KMS-11 (cell line): ENCODE measurements around the gene TBPL2.

Experiments
- H2AFZ ChIP-seq: fragments of 200-600 bp; sonication (generic); 2 replicates; pipeline ENCODE4 v1.6.1; 2016; ENCODE audit warnings: antibody characterized with exemption, mixed run types, low read depth
- H3K27ac ChIP-seq: fragments of 200-600 bp; sonication (generic); 2 replicates; pipeline ENCODE4 v1.6.1; 2016; ENCODE audit warnings: mild to moderate bottlenecking, mixed run types
- H3K27me3 ChIP-seq: fragments of 200-600 bp; sonication (generic); 2 replicates; pipeline ENCODE4 v1.6.1; 2017; ENCODE audit warnings: mild to moderate bottlenecking, low read depth, mixed run types, moderate library complexity; ENCODE audit not compliant: insufficient read depth
- H3K36me3 ChIP-seq: fragments of 200-600 bp; sonication (generic); 2 replicates; pipeline ENCODE4 v1.6.1; 2017; ENCODE audit warnings: mild to moderate bottlenecking, mixed run types; ENCODE audit not compliant: insufficient read depth
- H3K4me1 ChIP-seq: fragments of 200-600 bp; sonication (generic); 2 replicates; pipeline ENCODE4 v1.6.1; 2016; ENCODE audit warnings: mild to moderate bottlenecking, low read depth, mixed run types; ENCODE audit not compliant: poor library complexity, severe bottlenecking
- H3K4me2 ChIP-seq: fragments of 200-600 bp; sonication (generic); 2 replicates; pipeline ENCODE4 v1.7.0; 2016; ENCODE audit warnings: mild to moderate bottlenecking, mixed run types
- H3K4me3 ChIP-seq: fragments of 200-600 bp; sonication (generic); IDR thresholded peaks from 2 replicates; pipeline ENCODE4 v1.6.1; 2017; ENCODE audit warnings: low read depth, low read length, mixed read lengths; ENCODE audit not compliant: insufficient read depth
- H3K79me2 ChIP-seq: fragments of 200-600 bp; sonication (generic); 2 replicates; pipeline ENCODE4 v1.6.1; 2016; ENCODE audit warnings: low read depth, mixed run types; ENCODE audit not compliant: insufficient read depth
- H3K9ac ChIP-seq: fragments of 200-600 bp; sonication (generic); 2 replicates; pipeline ENCODE4 v1.6.1; 2016; ENCODE audit warnings: mild to moderate bottlenecking, mixed run types
- H4K20me1 ChIP-seq: fragments of 200-600 bp; sonication (generic); 2 replicates; pipeline ENCODE4 v1.6.1; 2016; ENCODE audit warnings: mild to moderate bottlenecking, mixed run types; ENCODE audit not compliant: insufficient read depth
- CTCF ChIP-seq: fragments of 200-600 bp; sonication (generic); conservative IDR thresholded peaks from 2 replicates; pipeline ENCODE4 v1.6.1; 2017; ENCODE audit warnings: low read depth, mild to moderate bottlenecking, antibody characterized with exemption, low read length, moderate library complexity, mixed read lengths

Gene TBPL2

GRCh38 chr14:55434805-55435174 is 5.6 kb downstream of the TBPL2 start:
- Histone ChIP-seq H3K27me3 (no peaks in the 10 kb centered on the region), H3K36me3 (no peaks in the 10 kb centered on the region), H4K20me1 (no peaks in the 10 kb centered on the region), H3K4me3 (no peak overlapping the region), H3K27ac (no peak overlapping the region), H3K4me1 (peaks cover 3% of the 10 kb centered on the region), H2AFZ (no peak overlapping the region), H3K79me2 (no peaks in the 10 kb centered on the region), H3K9ac (no peak overlapping the region), H3K4me2 (no peak overlapping the region)
- TF ChIP-seq CTCF: no peak

- H3K36me3 ChIP-seq: no peaks in the 10 kb centered on the region
- no peak overlapping the region for H3K4me2 ChIP-seq
- H3K27ac ChIP-seq: no peak overlapping the region
- TF ChIP-seq CTCF: no peak
- H4K20me1 ChIP-seq: no peaks in the 10 kb centered on the region
- H3K4me3 ChIP-seq: no peak overlapping the region
- H2AFZ ChIP-seq: no peak overlapping the region
- H3K4me1 ChIP-seq: peaks cover 5% of the 10 kb centered on the region
- H3K9ac ChIP-seq: no peak overlapping the region
- no peaks in the 10 kb centered on the region for H3K27me3 ChIP-seq
- no peaks in the 10 kb centered on the region for H3K79me2 ChIP-seq
These were observed 6.3 kb downstream of the TBPL2 start for GRCh38 chr14:55433880-55434804.

- H3K36me3 ChIP-seq: no peaks in the 10 kb centered on the region
- no peak overlapping the region for H3K27ac ChIP-seq
- no peaks in the 10 kb centered on the region for H3K27me3 ChIP-seq
- no peak overlapping the region for H3K4me3 ChIP-seq
- no peak overlapping the region for H2AFZ ChIP-seq
- no peak overlapping the region for H3K9ac ChIP-seq
- peaks cover 5% of the 10 kb centered on the region for H3K4me1 ChIP-seq
- H3K79me2 ChIP-seq: no peaks in the 10 kb centered on the region
- no peaks in the 10 kb centered on the region for H4K20me1 ChIP-seq
- no peak overlapping the region for H3K4me2 ChIP-seq
- no peak for TF ChIP-seq CTCF
These were observed 7.8 kb downstream of the TBPL2 start for GRCh38 chr14:55432628-55433027.

GRCh38 chr14:55430024-55430690 is 10.3 kb downstream of the TBPL2 start:
- H3K27me3 ChIP-seq: no peaks in the 10 kb centered on the region
- H3K36me3 ChIP-seq: no peaks in the 10 kb centered on the region
- H2AFZ ChIP-seq: peak overlapping the region; percentile 40; the same call in 1 of the 2 replicates
- no peaks in the 10 kb centered on the region for H4K20me1 ChIP-seq
- peak; percentile 48 for TF ChIP-seq CTCF
- H3K79me2 ChIP-seq: no peaks in the 10 kb centered on the region
- no peak overlapping the region; the same call in 1 of the 2 replicates for H3K4me2 ChIP-seq
- peaks cover 5% of the 10 kb centered on the region for H3K4me1 ChIP-seq
- H3K4me3 ChIP-seq: no peak overlapping the region
- H3K9ac ChIP-seq: no peak overlapping the region
- H3K27ac ChIP-seq: no peak overlapping the region
